ENCODE data around the gene TPD52L1.

DNA sequence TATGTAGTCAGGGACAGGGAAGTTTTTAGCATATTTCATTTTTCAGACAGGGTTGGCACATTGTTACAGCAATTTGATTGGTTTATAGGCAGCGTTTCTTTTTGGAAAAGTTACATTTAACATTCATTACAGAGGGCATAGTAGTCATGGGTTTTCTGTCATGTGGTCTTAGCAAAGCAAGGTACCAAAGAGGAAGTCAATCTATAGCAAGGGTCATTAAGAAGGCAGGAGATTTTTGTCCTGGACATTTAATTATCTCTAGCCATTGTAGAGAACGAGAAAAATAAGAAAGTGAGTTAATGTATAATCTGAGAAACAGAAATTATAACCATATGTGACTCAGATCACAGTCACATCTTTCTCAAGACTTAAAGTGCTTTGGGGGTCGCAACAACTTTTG, 47.4 kb downstream of the TPD52L1 start:
- TF ChIP-seq, protein P1, sequence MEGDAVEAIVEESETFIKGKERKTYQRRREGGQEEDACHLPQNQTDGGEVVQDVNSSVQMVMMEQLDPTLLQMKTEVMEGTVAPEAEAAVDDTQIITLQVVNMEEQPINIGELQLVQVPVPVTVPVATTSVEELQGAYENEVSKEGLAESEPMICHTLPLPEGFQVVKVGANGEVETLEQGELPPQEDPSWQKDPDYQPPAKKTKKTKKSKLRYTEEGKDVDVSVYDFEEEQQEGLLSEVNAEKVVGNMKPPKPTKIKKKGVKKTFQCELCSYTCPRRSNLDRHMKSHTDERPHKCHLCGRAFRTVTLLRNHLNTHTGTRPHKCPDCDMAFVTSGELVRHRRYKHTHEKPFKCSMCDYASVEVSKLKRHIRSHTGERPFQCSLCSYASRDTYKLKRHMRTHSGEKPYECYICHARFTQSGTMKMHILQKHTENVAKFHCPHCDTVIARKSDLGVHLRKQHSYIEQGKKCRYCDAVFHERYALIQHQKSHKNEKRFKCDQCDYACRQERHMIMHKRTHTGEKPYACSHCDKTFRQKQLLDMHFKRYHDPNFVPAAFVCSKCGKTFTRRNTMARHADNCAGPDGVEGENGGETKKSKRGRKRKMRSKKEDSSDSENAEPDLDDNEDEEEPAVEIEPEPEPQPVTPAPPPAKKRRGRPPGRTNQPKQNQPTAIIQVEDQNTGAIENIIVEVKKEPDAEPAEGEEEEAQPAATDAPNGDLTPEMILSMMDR (IDR thresholded peaks at IDR 0.05; ENCODE audit: low read depth, low read length) = no peak
- TF ChIP-seq EZH2phosphoT487 (IDR thresholded peaks at IDR 0.05; ENCODE audit: low read depth) = no peak

Measured in OCI-LY3 (cell line).